HG03108 (cell line): ENCODE measurements around the gene FBXO8.
"Not testable (repeated sequence)": the region's sequence is repeated elsewhere in the genome, so short reads cannot be mapped to it uniquely, and the experiment has no call there.

ENCODE experiments used
- ATAC-seq: cut with Tn5 transposase; IDR thresholded peaks from one replicate; pipeline ENCODE4 v1.9.1; 2021; ENCODE audit warnings: moderate library complexity; ENCODE audit not compliant: unreplicated experiment

Gene FBXO8

DNA sequence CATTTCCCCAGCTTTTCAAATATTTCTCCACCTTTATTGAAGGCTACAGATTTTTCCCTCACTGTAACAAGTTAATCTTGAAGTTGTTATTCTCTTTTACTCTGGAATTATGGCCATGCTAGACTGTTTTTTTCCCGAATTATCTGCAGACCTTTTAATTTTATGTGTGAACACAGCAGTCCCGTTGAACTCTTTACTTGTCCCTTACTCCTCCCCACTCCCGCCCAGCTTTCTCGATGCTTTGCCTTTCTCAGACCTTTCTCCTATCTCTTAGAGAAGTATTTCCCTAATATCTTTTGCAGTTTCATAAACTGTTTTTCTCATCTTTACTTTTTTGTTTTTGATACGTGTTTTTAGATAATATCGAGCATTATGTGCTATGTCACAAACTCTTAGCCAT is 1.0 kb upstream of the FBXO8 start:
- no peak for ATAC-seq

DNA sequence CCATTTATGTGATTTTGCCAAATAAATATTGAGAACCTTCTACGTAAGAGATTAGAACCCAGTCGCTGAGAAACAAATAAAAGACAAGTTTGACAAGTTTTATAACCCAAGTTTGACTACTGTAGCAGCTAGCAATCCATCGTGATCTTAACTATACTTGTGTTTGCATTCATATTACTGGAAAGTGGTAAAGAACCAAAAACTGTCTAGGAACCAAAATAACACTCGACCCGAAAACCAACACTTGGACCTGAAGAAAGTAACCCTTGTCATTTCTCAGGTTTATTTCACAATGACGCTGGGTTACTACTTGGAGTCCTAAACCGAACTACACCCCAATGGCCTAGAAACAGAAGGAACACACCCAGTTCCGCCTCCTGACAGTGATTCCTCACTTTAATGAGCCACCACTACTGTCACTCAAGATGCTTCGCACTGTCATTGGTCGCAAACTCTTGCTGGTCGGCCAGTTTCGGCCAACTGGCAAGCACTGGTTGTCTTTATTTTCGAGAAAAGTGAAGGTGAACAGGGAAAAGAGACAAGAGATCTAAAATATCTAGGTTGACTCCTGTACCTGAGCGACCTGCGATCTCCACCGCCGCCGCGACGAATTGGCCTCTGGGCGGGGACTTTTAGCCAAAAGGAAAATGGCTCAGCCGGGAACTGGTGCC is 496 bp downstream of the FBXO8 start:
- ATAC-seq, result peak; percentile 99

DNA sequence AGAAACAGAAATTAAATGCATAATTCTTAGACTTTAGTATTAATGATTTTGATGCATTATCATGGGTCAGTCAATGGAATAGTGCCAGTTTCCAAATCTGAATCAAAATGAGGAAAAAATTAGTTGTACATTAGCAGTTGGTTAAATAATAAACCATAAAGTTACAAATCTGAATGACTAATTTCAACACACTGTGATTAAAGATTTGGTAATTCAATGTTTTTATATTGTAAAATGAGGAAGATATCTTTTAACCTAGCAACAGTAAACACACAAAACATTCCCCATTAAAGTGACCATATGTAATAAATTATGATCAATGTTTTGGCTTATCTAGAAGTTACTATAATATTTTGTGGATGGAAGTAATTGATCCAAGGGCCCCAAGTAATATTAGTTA is 1.6 kb downstream of the FBXO8 start:
- no peak for ATAC-seq

DNA sequence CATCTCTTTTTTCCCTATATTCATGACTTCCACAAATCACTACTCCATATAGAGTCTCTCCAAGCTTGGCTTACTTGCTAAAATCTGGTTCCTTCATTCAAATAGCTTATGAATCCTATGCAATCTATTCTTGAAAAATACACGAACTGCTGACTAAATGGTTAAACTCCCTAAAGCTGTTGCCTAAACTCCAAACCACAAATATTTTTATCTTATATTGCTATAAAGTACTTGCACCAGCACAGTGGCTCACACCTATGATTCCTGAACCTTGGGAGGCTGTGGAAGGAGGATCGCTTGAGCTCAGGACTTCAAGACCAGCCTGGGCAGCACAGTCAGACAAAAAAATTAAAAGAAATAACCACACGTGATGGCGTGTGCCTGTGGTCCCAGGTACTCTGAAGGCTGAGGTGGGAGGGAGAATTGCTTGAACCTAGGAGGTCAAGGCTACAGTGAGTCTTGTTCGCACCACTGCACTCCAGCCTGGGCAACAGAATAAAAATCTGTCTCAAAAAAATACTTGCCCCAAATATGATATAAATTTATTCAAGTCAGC is 2.2 kb downstream of the FBXO8 start:
- ATAC-seq, result no peak

DNA sequence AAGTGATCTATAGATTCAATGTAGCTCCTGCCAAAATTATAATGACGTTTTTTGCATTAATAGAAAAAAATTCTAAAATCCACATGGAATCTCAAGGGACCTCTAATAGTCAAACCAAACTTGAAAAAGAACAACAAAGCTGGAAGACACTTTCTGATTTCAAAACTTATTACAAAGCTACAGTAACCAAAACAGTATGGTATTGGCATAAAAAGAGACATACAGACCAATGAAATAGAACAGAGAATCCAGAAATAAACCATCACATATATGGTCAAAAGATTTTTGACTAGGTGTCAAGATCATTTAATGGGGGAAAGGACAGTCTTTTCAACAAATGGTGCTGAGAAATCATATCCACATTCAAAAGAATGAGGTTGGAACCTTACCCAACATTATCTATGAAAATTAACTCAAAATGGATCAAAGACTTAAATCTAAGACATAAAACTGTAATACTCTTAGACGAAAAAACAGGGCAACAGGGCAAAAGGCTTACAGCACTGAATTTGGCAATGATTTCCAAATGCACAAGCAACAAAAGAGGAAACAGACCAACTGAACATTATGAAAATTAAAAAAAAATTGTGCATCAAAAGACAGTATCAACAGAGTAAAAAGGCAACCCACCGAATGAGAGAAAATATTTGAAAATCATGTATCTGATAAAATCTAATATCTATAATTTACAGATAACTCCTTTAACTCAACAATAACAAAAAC is 3.9 kb downstream of the FBXO8 start:
- no peak for ATAC-seq

DNA sequence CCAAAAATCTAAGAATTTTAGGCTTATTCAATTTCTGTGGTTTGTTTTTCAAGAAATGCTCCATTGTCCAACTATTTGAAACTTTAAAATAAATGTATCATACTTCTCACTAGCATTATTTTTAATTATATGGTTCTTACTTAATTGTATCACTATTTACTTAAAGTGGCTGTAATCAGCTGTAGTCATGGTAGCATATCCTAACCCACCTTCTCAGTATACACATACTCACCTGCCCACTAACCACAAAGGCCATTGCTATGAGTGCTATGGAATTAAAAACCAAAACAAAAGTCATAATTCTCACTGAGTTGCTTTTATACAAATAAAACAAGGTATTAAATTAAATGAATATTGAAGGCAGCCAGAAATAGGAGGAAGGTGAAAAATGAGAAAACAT is 5.0 kb downstream of the FBXO8 start:
- ATAC-seq, result no peak

DNA sequence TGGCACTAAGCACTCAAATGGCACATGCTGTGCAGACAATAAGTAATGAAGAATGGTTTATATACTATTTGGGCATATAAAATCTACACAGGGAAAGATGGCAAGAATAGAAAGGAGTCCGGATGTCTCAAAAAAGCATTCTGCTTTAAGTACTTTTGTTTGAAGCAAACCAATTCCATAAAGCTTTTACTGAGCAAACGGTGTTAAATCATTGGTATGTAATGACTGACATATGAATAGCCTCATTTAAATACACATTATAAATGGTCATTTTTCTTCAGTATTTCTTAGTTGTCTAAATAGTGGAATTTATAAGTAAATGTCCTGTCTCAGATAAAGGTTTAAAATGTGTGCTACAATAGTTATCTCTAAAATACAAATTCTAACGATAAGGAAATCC is 6.0 kb downstream of the FBXO8 start:
- ATAC-seq, result no peak

DNA sequence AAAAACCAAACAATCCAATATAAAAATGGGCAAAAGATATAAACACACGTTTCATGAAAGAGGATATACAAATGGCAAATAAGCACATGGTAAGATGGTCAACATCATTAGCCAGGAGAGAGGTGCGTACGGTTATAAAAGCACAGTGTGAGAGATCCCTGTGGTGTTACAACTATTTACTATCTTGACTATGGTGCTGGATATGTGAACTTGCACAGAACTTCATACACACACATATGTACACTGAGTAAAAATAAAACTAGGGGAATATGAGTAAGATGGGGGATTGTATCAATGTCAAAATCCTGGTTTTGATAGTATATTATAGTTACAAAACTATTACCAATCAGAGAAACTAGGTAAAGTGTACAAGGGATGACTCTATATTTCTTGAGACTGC is 8.4 kb downstream of the FBXO8 start:
- ATAC-seq, result no peak

DNA sequence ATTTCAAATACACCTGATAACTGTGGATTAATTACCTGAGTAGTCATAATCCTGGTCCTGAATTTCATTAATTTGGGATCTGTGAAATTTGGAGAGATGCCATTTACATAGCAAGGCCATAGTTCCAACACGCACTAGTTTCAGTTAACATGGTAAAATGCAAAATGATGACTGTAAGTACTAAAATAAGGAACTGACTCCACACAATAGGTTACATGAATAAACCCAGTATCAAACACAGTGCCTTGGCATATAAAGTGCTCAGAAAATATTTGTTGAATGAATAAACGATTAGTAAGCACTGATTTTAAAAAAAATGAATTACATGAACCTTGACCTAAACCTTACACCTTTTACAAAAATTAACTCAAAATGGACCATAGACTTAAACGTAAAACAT is 9.0 kb downstream of the FBXO8 start:
- ATAC-seq, result no peak

DNA sequence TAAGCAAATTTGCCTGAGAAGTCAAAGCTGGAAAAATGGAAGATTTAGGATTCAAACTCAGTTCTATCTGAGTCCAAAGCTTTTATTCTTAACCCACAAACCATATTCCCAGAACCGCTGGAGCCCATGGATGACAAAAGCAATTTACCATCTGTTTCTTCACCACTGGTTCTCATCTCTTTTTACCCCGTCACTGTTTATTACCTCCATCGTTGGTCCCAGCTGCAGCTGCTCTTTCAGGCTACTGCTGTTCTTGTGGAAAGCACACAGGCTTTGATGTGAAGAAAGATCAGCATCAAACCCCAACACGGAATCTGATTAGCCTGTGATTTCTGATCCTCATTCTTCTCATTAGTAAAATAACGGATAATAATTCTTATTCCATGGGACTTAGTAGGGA is 9.5 kb downstream of the FBXO8 start:
- no peak for ATAC-seq

DNA sequence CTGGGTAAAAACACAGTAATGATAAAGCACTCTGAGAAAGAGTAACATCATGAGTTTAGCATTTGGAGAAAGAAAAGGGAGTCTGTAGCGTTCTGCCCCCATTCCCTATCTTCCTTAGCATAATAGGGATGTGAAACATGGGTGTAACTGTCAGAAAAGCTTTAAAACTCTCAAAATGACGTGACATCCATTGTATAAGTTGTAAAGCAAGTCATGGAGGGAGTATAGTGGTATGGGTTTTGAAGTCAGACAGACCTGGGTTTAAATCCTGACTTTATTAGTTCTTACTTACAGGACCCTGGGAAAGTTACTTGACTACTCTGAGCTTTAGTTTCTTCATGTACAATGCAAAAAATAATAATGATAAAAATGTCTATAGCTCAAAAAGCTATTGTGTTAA is 17.1 kb downstream of the FBXO8 start:
- no peak for ATAC-seq

DNA sequence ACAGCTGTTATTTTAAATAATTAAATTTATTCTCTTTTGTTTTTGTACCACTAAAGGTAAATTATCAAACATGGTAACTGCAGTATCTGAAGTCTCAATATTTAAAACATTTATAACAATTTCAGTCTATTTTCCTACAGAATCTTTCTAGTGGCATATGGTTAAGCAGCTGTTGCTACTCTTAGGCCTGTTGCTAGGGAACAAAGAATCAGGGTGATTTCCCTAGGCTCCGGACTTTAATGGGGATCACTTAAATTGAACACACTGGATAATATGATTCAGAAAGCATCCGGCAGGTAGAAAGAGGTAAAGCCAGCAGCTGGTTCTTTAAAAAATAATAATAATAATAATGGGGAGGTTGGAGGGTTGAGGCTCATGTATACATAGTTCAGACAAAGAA is 17.6 kb downstream of the FBXO8 start:
- no peak for ATAC-seq

DNA sequence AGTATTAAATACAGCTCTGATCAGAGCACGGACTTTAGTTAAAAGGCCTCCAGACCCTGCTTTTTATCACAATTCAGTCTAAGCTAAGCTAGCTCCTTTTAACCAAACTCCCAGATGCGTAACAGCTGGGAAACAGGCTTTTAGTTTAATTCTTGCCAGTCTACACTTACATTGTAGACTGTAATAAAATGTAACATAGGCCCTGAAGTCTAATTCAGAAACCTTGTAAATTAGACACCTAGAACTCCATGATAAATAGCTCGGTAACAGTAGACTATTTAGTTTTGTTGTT is 20.1 kb downstream of the FBXO8 start:
- no peak for ATAC-seq

DNA sequence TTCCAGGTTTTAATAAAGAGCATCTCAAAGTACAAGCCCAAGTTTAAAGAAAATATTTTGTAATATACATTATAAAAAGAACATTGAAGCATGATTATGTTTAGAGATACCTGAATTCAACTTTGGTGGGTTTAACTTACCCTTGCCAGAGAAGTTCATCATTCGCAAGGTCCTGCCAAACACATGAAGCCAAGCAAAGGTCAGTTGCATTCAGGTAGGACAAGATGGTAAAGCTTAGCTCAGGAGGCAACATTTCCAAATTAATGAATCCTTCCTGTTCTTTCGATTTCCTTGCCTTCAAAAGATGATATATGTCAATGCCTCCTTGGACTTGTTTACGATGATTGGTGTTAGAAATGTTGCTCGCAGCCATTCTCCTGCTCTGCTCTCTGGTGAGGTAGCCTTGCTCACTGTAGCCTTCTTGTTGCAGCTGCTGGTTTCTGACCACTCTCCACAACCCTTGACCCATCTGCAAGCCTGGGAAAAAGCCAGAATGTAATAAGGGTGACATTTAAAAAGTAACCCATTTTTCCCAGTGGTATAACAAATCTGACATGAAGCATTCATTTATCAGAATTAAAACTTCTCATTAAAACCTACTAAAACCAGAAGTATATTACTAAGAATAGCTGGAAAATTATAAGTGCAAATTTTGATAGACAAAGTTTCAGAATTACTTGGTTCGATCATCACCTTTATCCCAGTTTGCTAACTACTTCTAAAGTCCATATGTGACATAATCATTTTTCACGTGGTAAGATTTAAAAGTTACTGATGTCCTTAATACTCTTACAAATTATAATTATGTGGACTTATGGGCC is 20.6 kb downstream of the FBXO8 start:
- ATAC-seq, result no peak

DNA sequence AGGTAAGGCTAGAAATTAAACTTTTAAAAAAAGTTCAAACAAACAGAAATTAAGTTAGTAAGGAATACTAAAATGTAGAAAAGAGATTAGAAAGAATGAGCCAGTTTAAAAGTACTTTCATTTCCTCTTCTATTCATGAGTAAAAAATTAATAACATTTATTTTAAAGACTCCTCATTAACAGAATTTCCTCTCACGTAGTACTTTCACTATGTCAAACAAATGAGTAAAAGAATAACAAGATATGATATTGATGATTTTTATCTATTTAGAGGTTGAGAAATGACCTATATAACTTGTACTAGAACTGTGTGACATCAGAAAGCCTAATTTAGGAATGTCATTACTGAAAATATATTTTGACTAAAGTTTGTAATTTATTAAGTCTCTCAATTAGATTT is 22.0 kb downstream of the FBXO8 start:
- not testable (repeated sequence) for ATAC-seq

DNA sequence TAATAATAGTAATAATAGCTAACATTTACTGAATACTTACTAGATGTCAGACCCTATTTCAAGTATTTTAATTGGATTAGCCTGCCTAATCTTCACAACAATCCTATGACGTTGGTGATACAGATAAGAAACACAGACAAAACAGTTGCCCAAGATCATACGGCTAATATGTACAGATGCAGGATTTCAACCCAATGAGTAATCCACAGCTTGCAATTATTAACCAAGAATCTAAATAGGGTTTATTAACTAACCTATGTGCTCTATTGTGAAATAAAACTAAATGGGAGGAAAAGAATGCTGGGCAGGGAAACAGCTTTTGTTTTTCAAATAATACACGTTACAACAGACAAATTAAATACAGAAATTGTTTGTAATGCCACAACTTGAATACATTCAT is 23.4 kb downstream of the FBXO8 start:
- peak; percentile 70 for ATAC-seq

DNA sequence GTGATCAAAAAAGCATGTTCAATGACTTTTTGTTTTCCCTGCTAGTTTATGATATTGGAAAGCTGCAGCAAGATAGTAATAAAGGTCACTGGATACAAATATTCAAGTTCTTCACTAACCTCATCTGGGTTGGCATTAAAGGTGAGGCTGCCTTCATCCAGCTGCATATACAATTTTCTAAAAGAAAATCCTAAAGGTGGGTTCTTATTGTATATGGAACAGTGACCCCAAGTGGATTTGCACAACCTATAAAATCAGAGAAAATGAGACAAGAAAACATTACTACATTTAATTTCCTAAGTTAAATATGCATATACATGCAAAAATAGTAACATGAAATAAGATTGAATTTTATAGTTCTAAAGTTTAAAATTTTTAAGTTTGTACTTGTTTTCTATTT is 23.9 kb downstream of the FBXO8 start:
- ATAC-seq, result no peak

DNA sequence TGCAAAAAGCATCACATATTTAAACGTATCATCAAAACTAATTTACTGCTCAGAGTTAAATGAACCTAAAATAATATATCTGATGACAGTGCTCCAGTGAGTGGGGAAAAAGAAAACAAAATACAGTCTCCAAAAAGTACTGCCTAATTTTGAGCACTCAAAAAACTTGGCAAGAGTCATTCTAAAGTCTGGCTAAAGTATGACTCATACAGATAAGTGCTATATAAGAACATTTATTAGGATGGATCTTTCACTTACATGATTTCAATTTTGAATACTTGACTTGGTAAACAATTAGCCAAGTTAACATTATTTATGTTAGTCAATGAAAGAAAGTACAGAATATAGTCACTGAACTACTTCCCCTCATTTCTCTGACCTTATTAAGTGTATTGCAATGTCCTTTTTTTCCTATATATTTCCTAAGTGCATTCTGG is 27.2 kb downstream of the FBXO8 start:
- ATAC-seq, result no peak

DNA sequence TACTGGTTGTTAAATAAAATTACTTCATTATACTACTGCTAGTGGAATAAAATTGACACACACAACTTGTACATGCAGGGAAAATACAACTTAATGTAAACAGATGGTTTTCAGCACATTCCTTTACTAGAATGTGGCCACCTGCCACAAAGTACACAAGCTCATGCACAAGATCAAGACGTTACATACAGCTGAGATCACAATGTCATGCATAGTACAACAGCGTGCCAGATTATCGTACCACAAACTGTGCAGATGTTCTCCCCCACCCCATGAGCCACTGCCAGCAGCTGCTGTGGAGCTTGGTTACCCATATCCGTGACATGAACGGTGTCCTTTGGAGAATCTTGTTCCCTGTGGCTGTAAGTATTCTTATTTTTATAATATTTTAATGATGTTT is 27.7 kb downstream of the FBXO8 start:
- ATAC-seq, result no peak

DNA sequence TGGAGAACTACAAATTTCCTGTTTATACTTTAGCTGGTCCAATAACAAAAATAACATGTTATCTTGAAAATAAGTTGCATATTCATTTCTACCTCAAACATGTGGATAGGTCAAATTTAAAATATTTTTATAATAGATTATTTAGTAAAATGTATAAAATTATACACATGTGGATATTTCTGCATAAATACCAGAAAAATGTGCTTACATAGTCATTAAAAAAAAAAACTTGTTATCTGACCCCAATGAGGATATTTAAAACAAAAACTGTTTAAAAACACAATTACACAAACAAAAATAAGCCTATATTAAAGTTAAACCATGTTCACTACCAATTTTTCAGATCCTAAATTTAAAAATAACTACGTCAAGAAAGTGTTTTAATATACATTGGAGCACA is 28.1 kb downstream of the FBXO8 start:
- no peak for ATAC-seq

DNA sequence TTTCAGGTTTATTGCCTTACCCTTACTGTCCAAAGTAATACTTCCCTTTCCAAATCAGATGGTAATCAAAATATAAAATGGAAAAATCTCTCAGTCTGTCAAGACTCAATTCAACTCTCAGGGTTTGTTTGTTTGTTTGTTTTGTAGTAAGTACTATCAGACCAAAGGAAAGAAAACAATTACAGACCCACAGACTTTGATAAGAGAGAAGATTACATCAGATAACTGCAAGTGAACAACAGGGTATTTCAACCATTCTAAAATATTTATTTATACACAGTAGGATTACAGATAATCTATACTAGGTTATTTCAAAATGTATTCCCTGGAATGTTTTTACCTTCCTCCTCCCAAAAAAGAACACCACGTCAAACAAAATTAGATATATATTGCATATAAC is 28.9 kb downstream of the FBXO8 start:
- ATAC-seq, result no peak

DNA sequence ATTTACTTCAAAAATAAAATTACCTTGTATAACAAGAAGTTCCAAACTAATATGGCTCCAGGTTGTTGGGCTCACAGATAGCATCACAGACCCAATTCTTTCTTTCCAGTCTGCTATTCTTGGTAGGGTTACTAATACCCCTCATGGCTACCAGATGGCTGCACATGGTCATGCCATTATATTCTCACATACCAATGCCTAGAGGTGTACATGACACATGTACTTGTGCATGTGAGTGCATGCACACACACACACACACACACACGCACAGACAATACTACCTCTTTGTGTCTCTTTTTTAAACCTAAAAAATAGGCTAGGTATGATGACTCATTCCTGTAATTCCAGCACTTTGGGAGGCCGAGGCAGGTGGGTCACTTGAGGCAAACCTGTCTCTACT is 31.1 kb downstream of the FBXO8 start:
- no peak for ATAC-seq
